ENCODE results near the gene GEMIN5.

GEMIN5 gene

GRCh38 chr5:154896562-154897165, 41.3 kb downstream of the GEMIN5 start:
- TF ChIP-seq, protein P1, sequence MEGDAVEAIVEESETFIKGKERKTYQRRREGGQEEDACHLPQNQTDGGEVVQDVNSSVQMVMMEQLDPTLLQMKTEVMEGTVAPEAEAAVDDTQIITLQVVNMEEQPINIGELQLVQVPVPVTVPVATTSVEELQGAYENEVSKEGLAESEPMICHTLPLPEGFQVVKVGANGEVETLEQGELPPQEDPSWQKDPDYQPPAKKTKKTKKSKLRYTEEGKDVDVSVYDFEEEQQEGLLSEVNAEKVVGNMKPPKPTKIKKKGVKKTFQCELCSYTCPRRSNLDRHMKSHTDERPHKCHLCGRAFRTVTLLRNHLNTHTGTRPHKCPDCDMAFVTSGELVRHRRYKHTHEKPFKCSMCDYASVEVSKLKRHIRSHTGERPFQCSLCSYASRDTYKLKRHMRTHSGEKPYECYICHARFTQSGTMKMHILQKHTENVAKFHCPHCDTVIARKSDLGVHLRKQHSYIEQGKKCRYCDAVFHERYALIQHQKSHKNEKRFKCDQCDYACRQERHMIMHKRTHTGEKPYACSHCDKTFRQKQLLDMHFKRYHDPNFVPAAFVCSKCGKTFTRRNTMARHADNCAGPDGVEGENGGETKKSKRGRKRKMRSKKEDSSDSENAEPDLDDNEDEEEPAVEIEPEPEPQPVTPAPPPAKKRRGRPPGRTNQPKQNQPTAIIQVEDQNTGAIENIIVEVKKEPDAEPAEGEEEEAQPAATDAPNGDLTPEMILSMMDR (IDR thresholded peaks at IDR 0.05) = no peak
- TF ChIP-seq ZFX (IDR thresholded peaks at IDR 0.05; ENCODE audit: borderline replicate concordance) = no peak

GRCh38 chr5:154895606-154896561, 42.1 kb downstream of the GEMIN5 start:
- TF ChIP-seq ZFX (IDR thresholded peaks at IDR 0.05; ENCODE audit: borderline replicate concordance) = no peak
- TF ChIP-seq, protein P1 (IDR thresholded peaks at IDR 0.05) = no peak
- no peak overlapping the region for H3K27ac ChIP-seq

More at GRCh38 chr5:154896562-154897165, 41.3 kb downstream of the GEMIN5 start:
- no peak overlapping the region for H3K27ac ChIP-seq

DNA sequence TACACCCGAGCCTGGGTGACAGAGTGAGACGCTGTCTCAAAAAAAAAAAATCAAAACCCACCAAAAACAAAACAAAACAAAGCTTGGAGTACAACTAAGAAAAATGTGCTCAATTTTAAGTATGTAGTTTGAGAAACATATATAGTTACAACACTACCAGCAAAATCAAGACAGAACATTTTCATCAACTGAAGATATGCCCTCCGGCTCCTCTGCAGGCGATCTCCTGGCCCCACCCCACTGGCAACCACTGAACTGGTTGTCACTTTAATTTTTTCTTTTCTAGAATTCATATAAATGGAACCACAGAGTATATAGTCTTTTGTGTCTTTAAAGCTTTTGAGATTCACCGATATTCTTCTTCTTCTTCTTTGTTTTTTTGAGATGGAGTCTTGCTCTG, 44.6 kb downstream of the GEMIN5 start:
- H3K27ac ChIP-seq = no peak overlapping the region
- TF ChIP-seq, protein P1 (IDR thresholded peaks at IDR 0.05) = no peak
- no peak for TF ChIP-seq ZFX (IDR thresholded peaks at IDR 0.05; ENCODE audit: borderline replicate concordance)

GRCh38 chr5:154892369-154892771, 45.6 kb downstream of the GEMIN5 start:
- no peak for TF ChIP-seq ZFX (IDR thresholded peaks at IDR 0.05; ENCODE audit: borderline replicate concordance)
- TF ChIP-seq, protein P1 (IDR thresholded peaks at IDR 0.05) = no peak
- no peak overlapping the region for H3K27ac ChIP-seq

DNA sequence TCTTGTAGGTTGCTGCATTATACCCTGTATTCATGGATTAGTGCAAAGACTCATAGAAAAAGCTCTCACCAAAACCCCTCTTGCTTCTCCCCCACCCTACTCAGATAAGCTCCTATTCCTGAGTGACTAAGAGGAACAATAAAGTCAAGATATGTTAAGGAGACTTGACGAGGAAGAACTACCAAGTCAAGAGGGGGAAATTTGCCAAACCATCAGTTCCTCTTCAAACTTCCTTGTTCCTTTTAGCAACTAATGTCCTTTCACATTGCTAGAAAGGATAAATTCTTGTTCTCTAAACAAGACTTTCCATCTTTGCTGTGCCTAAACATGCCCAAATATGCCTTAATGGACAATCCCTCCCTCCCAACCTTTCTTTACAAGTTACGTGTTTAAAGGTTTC, 52.6 kb downstream of the GEMIN5 start:
- H3K27ac ChIP-seq = no peak overlapping the region
- TF ChIP-seq ZFX (IDR thresholded peaks at IDR 0.05; ENCODE audit: borderline replicate concordance) = no peak
- TF ChIP-seq, protein P1 (IDR thresholded peaks at IDR 0.05) = no peak

- H3K27ac ChIP-seq = no peak overlapping the region
- TF ChIP-seq, protein P1 (IDR thresholded peaks at IDR 0.05) = no peak
- no peak for TF ChIP-seq ZFX (IDR thresholded peaks at IDR 0.05; ENCODE audit: borderline replicate concordance)
These were observed 53.6 kb downstream of the GEMIN5 start for GRCh38 chr5:154884424-154884823.

DNA sequence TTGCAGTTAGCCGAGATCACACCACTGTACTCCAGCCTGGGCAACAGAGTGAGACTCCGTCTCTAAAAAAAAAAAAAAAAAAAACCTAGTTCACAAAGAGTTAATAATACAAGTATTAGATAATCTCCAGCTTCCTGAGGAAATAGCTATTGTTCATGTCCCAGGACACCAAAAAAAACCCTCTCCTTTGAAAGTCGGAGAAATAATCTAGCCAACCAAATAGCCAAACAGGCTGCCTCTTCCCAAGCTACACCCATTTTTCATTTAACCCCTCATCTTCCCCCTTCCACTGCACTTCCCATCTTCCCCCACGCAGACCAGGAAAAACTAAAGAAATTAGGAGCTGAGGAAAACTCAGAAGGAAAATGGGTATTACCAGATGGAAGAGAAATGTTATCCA, 56.0 kb downstream of the GEMIN5 start:
- no peak overlapping the region for H3K27ac ChIP-seq
- TF ChIP-seq, protein P1 (IDR thresholded peaks at IDR 0.05) = no peak
- TF ChIP-seq ZFX (IDR thresholded peaks at IDR 0.05; ENCODE audit: borderline replicate concordance) = no peak

Data from 22Rv1 (cell line).